ENCODE measurements around the gene GGCT. TPM values are rescaled to one million over a fixed set of nuclear protein-coding genes. Genes with fewer than 3 reads are reported as not detected.

The GGCT gene
- total and polyA plus RNA-seq, 10 donors, result 13.8 to 53.0 (median 24.5) TPM

DNA sequence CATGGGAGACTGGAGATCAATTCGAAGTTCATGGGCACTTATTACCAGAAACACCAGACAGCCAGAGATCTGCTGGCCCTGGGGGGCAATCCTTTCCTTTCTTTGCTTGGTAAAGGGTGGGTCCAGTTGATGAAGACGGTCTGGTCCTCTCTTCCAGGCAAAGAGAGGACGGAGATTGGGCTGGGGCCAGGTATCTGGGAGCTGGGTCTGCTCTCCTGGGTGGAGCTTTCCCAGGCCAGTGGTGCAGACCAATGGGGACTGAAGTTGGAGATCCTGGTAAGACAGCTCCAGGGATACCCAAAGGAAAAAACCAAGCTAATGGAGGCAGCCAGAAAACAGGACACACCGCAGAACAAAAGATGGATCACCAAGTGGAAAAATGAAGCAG lies 44.4 kb downstream of the GGCT start:
- WGBS, 5 donors, result 76 to 90% (median 88%) methylated on average over 4 of the region's 4 CpGs
- Histone ChIP-seq H3K9me3 (no peaks in the 10 kb centered on the region), H3K4me3 (no peak overlapping the region), H3K4me1 (peaks cover 18 to 72% (median 40%) of the 10 kb centered on the region in 6 donors), H3K36me3 (peaks cover 2 to 83% (median 30%) of the 10 kb centered on the region in 6 donors), H3K27me3 (replicated peaks in 1 of 7) (no peaks in the 10 kb centered on the region), H3K27ac (peak overlapping the region in 6 of 8 donors; percentile 36 to 63 (median 54))
- DNase-seq, result no peak
- TF ChIP-seq, protein P1, sequence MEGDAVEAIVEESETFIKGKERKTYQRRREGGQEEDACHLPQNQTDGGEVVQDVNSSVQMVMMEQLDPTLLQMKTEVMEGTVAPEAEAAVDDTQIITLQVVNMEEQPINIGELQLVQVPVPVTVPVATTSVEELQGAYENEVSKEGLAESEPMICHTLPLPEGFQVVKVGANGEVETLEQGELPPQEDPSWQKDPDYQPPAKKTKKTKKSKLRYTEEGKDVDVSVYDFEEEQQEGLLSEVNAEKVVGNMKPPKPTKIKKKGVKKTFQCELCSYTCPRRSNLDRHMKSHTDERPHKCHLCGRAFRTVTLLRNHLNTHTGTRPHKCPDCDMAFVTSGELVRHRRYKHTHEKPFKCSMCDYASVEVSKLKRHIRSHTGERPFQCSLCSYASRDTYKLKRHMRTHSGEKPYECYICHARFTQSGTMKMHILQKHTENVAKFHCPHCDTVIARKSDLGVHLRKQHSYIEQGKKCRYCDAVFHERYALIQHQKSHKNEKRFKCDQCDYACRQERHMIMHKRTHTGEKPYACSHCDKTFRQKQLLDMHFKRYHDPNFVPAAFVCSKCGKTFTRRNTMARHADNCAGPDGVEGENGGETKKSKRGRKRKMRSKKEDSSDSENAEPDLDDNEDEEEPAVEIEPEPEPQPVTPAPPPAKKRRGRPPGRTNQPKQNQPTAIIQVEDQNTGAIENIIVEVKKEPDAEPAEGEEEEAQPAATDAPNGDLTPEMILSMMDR (IDR thresholded peaks at IDR 0.05 in 8 of 11, conservative IDR thresholded peaks at IDR 0.05 in 3 of 11), result no peak
- TF ChIP-seq POLR2A (IDR thresholded peaks at IDR 0.05) (no peak), POLR2AphosphoS5 (IDR thresholded peaks at IDR 0.05) (no peak)
- intact Hi-C loops (cut with DNase I; ENCODE audit: low total_unique reads), result no loop called here

DNA sequence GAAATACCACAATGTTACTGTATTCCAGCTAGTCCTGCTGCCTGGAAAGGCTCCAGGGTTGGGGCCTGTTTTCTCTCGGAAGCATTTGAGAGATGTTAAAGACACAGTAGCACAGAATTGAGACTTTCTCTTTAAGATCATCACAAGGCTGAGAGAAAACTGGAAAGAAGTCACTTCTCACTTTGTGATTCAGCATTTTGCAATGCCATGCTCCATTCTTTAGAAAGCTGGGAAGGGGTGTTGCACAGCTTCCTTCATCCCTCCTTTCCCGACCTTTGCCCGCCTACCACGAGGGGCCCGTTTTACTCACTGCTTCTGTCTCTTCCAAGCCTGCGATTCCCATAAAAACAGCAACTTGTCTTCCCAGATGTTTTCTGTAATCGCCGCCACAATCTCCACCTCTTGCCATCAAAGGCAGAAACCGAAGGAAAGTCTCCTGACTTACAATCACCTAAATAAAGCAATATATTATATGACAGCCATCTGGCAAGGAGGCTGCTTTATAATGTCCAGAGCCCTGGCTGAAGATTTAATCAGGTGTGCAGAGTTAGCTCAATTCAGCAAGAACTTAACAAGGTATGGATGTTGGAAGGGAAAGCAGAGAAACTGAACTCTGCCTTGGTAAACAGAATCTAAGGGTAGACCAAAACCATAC lies 44.9 kb downstream of the GGCT start:
- intact Hi-C loops (cut with DNase I; ENCODE audit: low total_unique reads), result no loop called here
- H3K4me1 ChIP-seq, result peaks cover 12 to 67% (median 35%) of the 10 kb centered on the region in 6 donors
- no peak overlapping the region for H3K4me3 ChIP-seq
- H3K36me3 ChIP-seq, result peaks cover 2 to 88% (median 36%) of the 10 kb centered on the region in 6 donors
- peak in 1 of 3 donors; percentile 25 for TF ChIP-seq POLR2AphosphoS5 (IDR thresholded peaks at IDR 0.05)
- TF ChIP-seq, protein P1 (IDR thresholded peaks at IDR 0.05 in 8 of 11, conservative IDR thresholded peaks at IDR 0.05 in 3 of 11), result no peak
- TF ChIP-seq POLR2A (IDR thresholded peaks at IDR 0.05), result no peak
- peak overlapping the region in 6 of 8 donors; percentile 36 to 63 (median 54) for H3K27ac ChIP-seq
- no peak for DNase-seq
- WGBS, 5 donors, result 53 to 87% (median 65%) methylated on average over 9 of the region's 9 CpGs
- no peaks in the 10 kb centered on the region for H3K9me3 ChIP-seq
- no peaks in the 10 kb centered on the region for H3K27me3 ChIP-seq (replicated peaks in 1 of 7)

DNA sequence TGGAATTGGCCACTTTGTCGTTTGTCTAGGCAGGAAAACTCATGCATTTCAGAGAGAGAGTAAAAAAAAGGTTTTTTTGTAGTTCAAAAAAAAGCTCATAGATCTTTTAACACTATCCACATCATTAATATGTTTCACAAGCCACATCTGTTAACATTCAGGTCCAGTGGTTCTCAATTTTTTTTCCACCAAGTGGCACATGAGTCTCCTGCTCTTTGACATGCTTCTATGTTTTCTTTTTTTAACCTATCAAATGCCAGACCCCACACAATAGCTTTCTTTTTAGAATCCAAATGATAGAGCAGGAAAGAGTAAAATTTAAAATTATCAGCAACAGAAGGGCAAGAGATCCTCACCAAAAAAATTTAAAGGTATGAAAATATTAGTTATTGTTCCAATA lies 46.3 kb downstream of the GGCT start:
- no peak for DNase-seq
- WGBS, 5 donors, result 56 to 72% (median 60%) methylated on average over 1 of the region's 1 CpG
- Histone ChIP-seq H3K36me3 (peaks cover 2 to 97% (median 45%) of the 10 kb centered on the region in 6 donors), H3K27me3 (replicated peaks in 1 of 7) (no peaks in the 10 kb centered on the region), H3K4me1 (peaks cover 0 to 62% (median 22%) of the 10 kb centered on the region in 6 donors), H3K4me3 (no peak overlapping the region), H3K9me3 (no peaks in the 10 kb centered on the region), H3K27ac (no peak overlapping the region)
- TF ChIP-seq POLR2A (IDR thresholded peaks at IDR 0.05) (no peak), POLR2AphosphoS5 (IDR thresholded peaks at IDR 0.05) (no peak)
- TF ChIP-seq, protein P1 (IDR thresholded peaks at IDR 0.05 in 8 of 11, conservative IDR thresholded peaks at IDR 0.05 in 3 of 11), result no peak
- intact Hi-C loops (cut with DNase I; ENCODE audit: low total_unique reads), result no loop called here

DNA sequence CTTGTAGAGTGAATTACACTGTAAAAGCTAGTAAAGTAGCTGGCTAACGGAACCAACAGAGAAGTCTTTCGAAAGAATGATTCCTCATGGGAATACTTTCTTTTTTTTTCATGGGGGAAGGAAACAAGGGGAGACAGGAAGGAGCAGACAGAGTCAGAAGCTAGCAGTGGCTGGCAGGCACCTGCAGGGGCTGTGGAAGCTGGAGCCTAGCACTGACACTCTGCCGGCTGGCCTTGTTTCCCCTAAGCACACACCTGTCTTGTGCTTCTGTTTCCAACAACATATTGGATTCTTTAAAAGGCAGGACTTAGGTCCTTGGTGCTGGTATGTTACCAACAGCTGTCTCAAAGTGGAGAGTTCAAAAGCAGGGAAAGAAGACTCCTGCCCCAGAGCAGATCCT lies 50.7 kb downstream of the GGCT start:
- H3K36me3 ChIP-seq, result peaks cover 0 to 100% (median 67%) of the 10 kb centered on the region in 6 donors
- no peaks in the 10 kb centered on the region for H3K27me3 ChIP-seq (replicated peaks in 1 of 7)
- 50 to 73% (median 61%) methylated on average over 3 of the region's 3 CpGs for WGBS, 5 donors
- intact Hi-C loops (cut with DNase I; ENCODE audit: low total_unique reads), result no loop called here
- peaks cover 3 to 57% (median 33%) of the 10 kb centered on the region in 6 donors for H3K4me1 ChIP-seq
- no peaks in the 10 kb centered on the region for H3K9me3 ChIP-seq
- no peak for DNase-seq
- H3K27ac ChIP-seq, result no peak overlapping the region
- no peak overlapping the region for H3K4me3 ChIP-seq
- TF ChIP-seq POLR2A (IDR thresholded peaks at IDR 0.05), result no peak
- no peak for TF ChIP-seq POLR2AphosphoS5 (IDR thresholded peaks at IDR 0.05)
- TF ChIP-seq, protein P1 (IDR thresholded peaks at IDR 0.05 in 8 of 11, conservative IDR thresholded peaks at IDR 0.05 in 3 of 11), result no peak

All from spleen (tissue), 11 donors.